Mucosa of rectum (tissue), 2 donors: Measurements from ENCODE around the gene SMAP2.

Source experiments
- H3K27ac ChIP-seq, 2 donors: one replicate each; pipeline ENCODE4 v1.7.0; 2013; ENCODE audit warnings: inconsistent platforms in 2 of 2, low read depth in 2 of 2, low read length in 2 of 2
- H3K27me3 ChIP-seq, 2 donors: one replicate each; pipeline ENCODE4 v1.7.0; 2013; ENCODE audit warnings: low read length in 2 of 2; ENCODE audit not compliant: control insufficient read depth in 2 of 2, insufficient read depth in 2 of 2
- H3K36me3 ChIP-seq, 2 donors: one replicate each; pipeline ENCODE4 v1.7.0; 2013; ENCODE audit warnings: low read length in 2 of 2; ENCODE audit not compliant: control insufficient read depth in 2 of 2, insufficient read depth in 2 of 2
- H3K4me1 ChIP-seq, 2 donors: one replicate each; pipeline ENCODE4 v1.7.0; 2013; ENCODE audit warnings: low read length in 2 of 2, mild to moderate bottlenecking in 1 of 2; ENCODE audit not compliant: control insufficient read depth in 2 of 2, insufficient read depth in 2 of 2
- H3K4me3 ChIP-seq, 2 donors: one replicate each; pipeline ENCODE4 v1.7.0; 2013; ENCODE audit warnings: low read length in 2 of 2
- H3K9ac ChIP-seq, 2 donors: one replicate each; pipeline ENCODE4 v1.7.0; 2013; ENCODE audit warnings: low read length in 2 of 2, low read depth in 1 of 2, mild to moderate bottlenecking in 1 of 2
- H3K9me3 ChIP-seq, 2 donors: one replicate each; pipeline ENCODE4 v1.7.0; 2013; ENCODE audit warnings: low read length in 2 of 2; ENCODE audit not compliant: control insufficient read depth in 2 of 2
- donor health status: healthy.
- donor health status: Normal muscosa, but diverticular disease.

Gene SMAP2

DNA sequence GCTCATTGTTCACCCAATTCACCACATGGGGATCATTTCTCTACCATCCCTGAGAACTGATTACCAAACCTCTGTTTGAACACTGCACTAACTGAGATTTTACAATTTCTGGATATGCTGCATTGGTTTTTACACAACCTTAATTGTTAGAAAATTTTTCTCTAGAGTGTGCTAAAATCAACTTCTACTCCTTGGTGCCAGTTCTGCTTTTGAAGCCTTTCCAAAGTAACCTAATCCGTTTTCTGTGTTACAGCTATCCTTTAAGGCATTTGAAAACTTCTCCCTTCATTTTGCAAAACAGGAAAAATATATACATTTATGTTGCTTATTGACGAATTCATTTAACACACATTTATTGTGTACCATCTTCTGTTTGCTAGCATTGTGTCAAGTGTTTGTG, 23.7 kb downstream of the SMAP2 start:
- Histone ChIP-seq H3K27me3 (no peaks in the 10 kb centered on the region), H3K27ac (peak overlapping the region; percentile 66 to 72), H3K9me3 (no peaks in the 10 kb centered on the region), H3K4me1 (peaks cover 0 to 2% of the 10 kb centered on the region in 2 donors), H3K4me3 (no peak overlapping the region), H3K9ac (no peak overlapping the region), H3K36me3 (no peaks in the 10 kb centered on the region)

DNA sequence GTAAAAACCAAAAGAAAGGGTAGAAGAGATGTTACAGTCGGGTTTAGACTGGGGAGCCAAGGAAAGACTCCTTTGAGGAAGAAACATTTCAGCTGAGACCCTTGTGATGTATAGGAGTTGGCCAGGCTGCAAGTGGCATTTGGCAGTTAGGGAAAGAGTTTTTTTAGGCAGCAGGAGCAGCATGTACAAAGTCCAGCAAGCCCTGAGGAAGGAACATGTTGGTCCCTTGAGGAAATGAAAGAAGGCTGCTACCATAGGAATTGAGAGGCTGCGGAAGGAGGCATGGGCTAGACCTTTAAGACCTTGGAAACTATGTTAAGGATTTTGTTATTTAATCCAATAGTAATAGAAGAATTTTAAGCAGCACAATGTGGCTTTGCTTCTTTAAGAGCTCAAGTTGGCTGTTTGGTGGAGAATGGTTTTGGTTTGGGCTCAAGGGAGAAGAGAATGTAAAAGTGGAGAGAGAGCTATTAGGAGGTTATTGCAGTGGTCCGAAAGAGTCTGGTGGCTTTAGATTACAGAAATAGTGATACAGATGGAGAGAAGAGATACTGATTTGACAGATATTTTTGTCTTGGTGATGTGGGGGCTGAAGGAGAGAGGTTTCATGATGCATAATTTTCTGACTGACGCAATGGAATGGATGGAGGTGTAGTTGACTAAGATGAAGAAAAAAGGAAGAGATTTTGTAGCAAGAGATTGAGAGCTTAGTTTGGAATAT, 26.6 kb downstream of the SMAP2 start:
- H3K27ac ChIP-seq = peak overlapping the region; percentile 16 to 56
- H3K4me1 ChIP-seq = no peaks in the 10 kb centered on the region
- H3K27me3 ChIP-seq = no peaks in the 10 kb centered on the region
- H3K36me3 ChIP-seq = no peaks in the 10 kb centered on the region
- no peaks in the 10 kb centered on the region for H3K9me3 ChIP-seq
- H3K9ac ChIP-seq = no peak overlapping the region
- no peak overlapping the region for H3K4me3 ChIP-seq

DNA sequence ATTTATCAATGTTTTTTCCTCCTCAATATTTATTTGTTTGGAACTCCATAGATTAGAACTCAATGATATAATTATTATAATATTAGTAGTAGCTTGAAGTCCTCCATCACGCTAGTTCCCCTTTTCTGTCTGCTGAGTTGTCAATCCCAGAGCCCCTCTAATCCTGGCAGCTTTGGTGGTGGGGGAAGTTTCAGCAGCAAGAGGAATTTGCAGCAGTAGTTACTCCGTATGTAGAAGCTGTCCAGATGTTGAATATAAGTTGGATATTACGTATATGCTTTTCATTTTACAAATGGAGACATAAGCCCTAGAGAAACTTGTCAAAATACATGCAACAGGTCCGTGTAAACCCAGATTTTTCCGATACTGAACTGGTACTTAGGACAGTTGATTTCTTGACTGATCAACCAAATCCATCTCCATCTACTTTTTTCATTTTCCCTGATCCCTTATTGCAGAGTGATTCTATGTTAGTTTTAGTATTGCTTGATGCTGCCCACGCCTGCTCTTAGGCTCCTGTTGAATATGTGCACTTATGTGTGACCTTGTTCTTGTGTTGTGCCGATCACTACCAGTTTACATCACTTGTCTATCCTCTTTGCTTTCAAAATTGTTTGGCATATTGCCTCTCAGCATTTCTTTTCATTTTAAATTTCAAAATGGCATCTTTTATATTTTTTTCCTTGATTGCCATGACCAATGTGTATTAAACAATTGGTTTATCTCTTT, 28.1 kb downstream of the SMAP2 start:
- Histone ChIP-seq H3K4me1 (no peaks in the 10 kb centered on the region), H3K27me3 (no peaks in the 10 kb centered on the region), H3K4me3 (no peak overlapping the region), H3K9me3 (no peaks in the 10 kb centered on the region), H3K27ac (peak overlapping the region in 1 of 2 donors; percentile 32), H3K9ac (no peak overlapping the region), H3K36me3 (no peaks in the 10 kb centered on the region)

DNA sequence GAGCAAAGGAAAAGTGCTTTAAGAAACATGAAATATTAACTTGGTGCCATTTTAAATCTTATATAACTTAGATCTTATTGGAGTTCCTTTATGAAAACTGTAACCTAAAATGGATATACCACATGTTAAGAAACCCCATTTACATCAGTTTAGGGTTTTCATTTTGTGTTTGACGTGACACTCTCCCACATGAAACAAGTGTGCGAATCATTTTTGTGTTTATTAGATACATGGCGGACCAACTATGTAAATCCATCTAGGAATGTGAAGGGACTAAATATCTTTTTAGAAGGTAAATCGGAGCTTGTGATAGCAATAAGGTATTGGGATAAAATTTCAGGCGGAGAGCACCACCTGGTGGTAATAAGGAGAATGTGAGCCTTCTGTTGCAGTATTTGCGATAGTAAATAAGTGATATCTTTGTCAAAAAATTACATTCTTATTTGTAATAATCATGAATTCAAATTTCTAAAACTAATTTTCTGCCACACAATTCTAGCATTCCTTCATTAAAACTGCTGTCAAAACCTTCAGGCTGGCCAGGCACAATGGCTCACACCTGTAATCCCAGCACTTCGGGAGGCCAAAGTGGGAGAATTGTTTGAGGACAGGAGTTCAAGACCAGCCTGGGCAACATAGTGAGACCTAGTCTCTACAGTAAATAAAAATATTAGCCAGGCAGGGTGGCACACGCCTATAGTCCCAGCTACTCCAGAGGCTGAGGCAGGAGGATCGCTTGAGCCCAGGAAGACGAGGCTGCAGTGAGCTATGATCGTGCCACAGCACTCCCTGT, 31.3 kb downstream of the SMAP2 start:
- no peak overlapping the region for H3K27ac ChIP-seq
- H3K27me3 ChIP-seq = no peaks in the 10 kb centered on the region
- H3K9ac ChIP-seq = peak overlapping the region in 1 of 2 donors; percentile 52
- H3K4me3 ChIP-seq = no peak overlapping the region
- H3K9me3 ChIP-seq = no peaks in the 10 kb centered on the region
- H3K36me3 ChIP-seq = peaks cover 11 to 19% of the 10 kb centered on the region in 2 donors
- H3K4me1 ChIP-seq = no peaks in the 10 kb centered on the region

DNA sequence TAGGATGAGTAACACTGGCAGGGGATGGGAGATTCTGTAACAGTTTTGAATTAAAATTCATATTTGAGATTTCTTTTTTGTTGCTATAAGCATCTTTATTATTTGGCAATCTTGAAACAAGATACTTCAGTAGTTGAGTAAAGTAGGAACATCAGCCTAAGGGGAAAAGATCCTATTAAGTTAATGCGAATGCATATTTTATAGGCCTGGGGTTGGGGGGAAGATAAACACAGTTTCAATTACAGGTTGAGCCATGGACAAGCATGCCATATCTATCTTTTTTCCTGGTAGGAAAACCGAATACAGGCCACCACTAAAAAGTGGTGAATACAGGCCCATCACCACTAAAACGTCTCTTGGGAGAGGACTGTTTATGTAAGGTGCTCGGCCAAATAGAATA, 32.3 kb downstream of the SMAP2 start:
- H3K9me3 ChIP-seq = no peaks in the 10 kb centered on the region
- H3K9ac ChIP-seq = no peak overlapping the region
- H3K4me3 ChIP-seq = no peak overlapping the region
- no peaks in the 10 kb centered on the region for H3K27me3 ChIP-seq
- H3K4me1 ChIP-seq = no peaks in the 10 kb centered on the region
- no peak overlapping the region for H3K27ac ChIP-seq
- peaks cover 11 to 27% of the 10 kb centered on the region in 2 donors for H3K36me3 ChIP-seq

DNA sequence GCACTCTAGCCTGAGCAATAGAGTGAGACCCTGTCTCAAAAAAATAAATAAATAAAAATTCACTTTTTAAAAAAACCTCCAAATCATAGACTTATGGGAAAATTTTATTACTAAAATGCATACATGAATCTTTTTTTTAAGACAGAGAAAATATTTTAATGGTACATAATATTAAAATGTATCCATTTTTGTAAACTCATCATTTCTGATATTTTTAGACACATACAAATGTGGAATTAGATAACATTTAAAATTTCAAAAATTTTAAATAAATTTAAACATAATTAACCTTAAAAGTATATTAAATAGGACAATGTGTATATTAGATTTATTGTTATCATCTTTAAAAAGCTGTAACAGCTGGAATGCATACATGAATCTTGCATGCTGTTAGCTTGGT, 33.9 kb downstream of the SMAP2 start:
- no peak overlapping the region for H3K27ac ChIP-seq
- no peaks in the 10 kb centered on the region for H3K9me3 ChIP-seq
- no peak overlapping the region for H3K9ac ChIP-seq
- no peaks in the 10 kb centered on the region for H3K27me3 ChIP-seq
- H3K4me3 ChIP-seq = no peak overlapping the region
- peaks cover 11 to 30% of the 10 kb centered on the region in 2 donors for H3K36me3 ChIP-seq
- no peaks in the 10 kb centered on the region for H3K4me1 ChIP-seq

DNA sequence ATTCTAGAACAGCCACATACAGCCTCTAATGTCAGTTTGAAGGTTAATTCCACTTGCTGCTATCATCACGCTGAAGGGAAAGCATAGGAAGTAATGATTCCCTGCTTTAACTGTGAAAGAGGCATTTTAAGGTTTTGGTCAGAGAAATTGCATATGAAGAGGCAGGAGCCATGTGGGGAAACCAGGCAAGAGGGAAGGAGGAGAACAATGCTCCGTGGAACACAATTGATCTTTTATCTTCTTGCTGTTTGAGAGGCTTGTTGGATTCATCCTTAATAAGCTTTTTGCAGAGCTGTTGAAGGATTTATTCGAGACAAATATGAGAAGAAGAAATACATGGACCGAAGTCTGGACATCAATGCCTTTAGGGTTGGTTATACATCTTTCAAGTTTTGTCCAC, 35.9 kb downstream of the SMAP2 start:
- no peaks in the 10 kb centered on the region for H3K27me3 ChIP-seq
- no peaks in the 10 kb centered on the region for H3K4me1 ChIP-seq

DNA sequence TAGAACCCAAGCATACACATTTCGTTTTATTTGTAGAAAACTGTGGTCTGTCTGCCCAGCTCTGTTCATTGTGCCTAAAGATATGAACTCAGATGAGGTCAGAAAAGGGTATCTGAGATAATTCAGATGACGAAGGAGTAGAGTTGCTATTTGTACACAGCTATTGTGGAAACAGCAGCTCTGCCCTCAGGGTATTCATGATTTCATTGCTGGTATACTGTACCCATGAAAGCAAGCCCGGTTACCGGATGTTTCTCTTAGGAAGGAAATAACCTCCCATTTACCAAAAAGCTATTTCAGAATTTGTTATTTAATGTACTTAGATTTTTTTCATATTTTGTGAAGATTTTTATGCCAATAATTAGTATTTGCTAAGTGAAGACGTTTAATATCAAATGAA, 37.8 kb downstream of the SMAP2 start:
- Histone ChIP-seq H3K27ac (no peak overlapping the region), H3K4me1 (no peaks in the 10 kb centered on the region), H3K36me3 (peaks cover 39 to 62% of the 10 kb centered on the region in 2 donors), H3K9ac (no peak overlapping the region), H3K27me3 (no peaks in the 10 kb centered on the region), H3K4me3 (no peak overlapping the region), H3K9me3 (no peaks in the 10 kb centered on the region)

More for the DNA sequence above, 35.9 kb downstream of the SMAP2 start:
- Histone ChIP-seq H3K9me3 (no peaks in the 10 kb centered on the region), H3K36me3 (peaks cover 27 to 45% of the 10 kb centered on the region in 2 donors), H3K4me3 (no peak overlapping the region), H3K9ac (no peak overlapping the region), H3K27ac (no peak overlapping the region)

DNA sequence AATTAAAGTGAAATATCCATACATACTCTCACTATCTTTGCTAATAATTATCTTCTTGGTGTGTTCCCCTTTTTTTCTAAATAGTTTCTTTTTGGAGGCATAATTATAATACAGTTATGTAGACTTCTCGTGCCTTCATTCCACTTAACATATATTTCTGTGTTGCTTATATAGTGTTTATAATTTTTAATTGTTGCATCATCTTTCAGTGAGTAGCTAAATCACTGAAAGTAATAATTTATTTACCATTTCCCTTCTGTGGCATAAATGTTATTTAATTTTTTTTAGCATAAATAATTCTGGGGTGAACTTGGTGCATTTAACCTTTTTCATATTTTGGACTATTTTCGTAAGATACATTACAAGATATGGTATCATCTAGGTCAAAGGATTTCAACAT, 38.3 kb downstream of the SMAP2 start:
- no peak overlapping the region for H3K9ac ChIP-seq
- no peak overlapping the region for H3K27ac ChIP-seq
- H3K4me3 ChIP-seq = no peak overlapping the region
- no peaks in the 10 kb centered on the region for H3K4me1 ChIP-seq
- H3K36me3 ChIP-seq = peaks cover 45 to 68% of the 10 kb centered on the region in 2 donors
- no peaks in the 10 kb centered on the region for H3K27me3 ChIP-seq
- H3K9me3 ChIP-seq = no peaks in the 10 kb centered on the region
